ENCODE results near the gene SFMBT2. TPM values are rescaled to one million over a fixed set of nuclear protein-coding genes. Genes with fewer than 3 reads are reported as not detected.
"Not testable (repeated sequence)": the region's sequence is repeated elsewhere in the genome, so short reads cannot be mapped to it uniquely, and the experiment has no call there.

SFMBT2 gene
- total RNA-seq, 2 experiments from 2014 or later: 12.8 to 15.4 TPM

DNA sequence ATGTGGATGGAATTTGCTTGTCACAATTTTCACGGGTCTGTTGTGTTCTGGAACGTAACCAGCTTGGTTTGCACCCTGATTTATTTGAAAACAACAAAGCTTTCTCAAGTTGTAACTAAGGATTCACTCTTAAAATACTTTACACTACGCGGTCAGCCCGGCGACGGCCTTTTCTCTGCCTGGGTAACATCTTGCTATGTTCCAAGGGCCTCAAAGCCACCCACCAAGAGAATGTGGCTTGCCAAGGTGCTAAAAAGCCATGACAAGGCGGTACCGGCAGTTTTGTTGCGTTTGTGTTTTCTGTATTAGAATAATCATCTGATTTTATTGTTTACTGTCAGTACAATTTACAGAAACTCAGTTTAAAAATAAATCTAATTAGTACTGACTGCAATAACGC is 220.9 kb downstream of the SFMBT2 start:
- peaks cover 9% of the 10 kb centered on the region for H3K9me3 Mint-ChIP-seq
- H3K4me3 Mint-ChIP-seq: no peak overlapping the region
- H3K27ac Mint-ChIP-seq: no peak overlapping the region
- peaks cover 57% of the 10 kb centered on the region for H3K4me1 Mint-ChIP-seq (ENCODE audit: low read depth)
- POLR2A ChIA-PET: interaction anchor here (0.6 kb wide), 1 partner anchor 943 kb away, joined by 3 read pairs; no protein-coding TSS in a partner anchor
- intact Hi-C loops (cut with micrococcal nuclease): loop anchor here (5.0 kb wide), 2 partner anchors 33 to 67 kb away; no protein-coding TSS in a partner anchor
- CTCF ChIA-PET: interaction anchor here (1.1 kb wide), 1 partner anchor 271 kb away, joined by 3 read pairs; no protein-coding TSS in a partner anchor
- DNase-seq: no peak
- H3K36me3 Mint-ChIP-seq: peaks cover 34% of the 10 kb centered on the region
- H3K27me3 Mint-ChIP-seq: no peaks in the 10 kb centered on the region

DNA sequence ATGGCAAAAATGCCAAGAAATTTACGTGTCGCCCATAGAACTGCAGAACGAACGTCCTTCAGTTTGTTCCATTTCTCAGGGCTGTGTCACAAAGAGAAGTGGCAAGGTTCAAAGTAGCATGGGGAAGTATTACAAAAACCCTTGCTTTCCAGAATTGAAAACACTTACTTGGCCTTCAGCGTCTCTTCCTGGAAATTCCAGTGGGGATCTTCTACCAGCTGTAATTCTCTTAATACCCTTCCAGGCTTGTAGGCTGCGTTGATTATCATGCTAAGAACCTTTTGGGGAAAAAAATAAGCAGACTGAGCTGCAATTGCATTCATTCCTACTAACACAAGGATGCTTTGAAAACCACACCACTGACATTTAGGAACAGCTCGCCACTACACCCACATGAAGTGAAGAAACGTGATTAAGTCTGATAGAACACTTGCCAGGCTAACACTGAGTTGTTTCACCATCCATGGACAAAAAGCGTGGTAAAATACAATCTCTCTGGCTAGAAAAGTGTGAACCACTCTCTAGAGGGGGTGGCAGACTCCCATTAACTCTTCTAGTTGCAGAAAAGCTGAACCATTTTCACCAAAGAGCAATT is 222.3 kb downstream of the SFMBT2 start:
- Mint-ChIP-seq H3K4me1 (ENCODE audit: low read depth) (peaks cover 53% of the 10 kb centered on the region), H3K36me3 (peaks cover 34% of the 10 kb centered on the region), H3K27me3 (no peaks in the 10 kb centered on the region), H3K4me3 (no peak overlapping the region), H3K27ac (no peak overlapping the region), H3K9me3 (peaks cover 17% of the 10 kb centered on the region)
- intact Hi-C loops (cut with micrococcal nuclease): no loop called here
- CTCF ChIA-PET: no interaction called here
- POLR2A ChIA-PET: no interaction called here
- DNase-seq: no peak

DNA sequence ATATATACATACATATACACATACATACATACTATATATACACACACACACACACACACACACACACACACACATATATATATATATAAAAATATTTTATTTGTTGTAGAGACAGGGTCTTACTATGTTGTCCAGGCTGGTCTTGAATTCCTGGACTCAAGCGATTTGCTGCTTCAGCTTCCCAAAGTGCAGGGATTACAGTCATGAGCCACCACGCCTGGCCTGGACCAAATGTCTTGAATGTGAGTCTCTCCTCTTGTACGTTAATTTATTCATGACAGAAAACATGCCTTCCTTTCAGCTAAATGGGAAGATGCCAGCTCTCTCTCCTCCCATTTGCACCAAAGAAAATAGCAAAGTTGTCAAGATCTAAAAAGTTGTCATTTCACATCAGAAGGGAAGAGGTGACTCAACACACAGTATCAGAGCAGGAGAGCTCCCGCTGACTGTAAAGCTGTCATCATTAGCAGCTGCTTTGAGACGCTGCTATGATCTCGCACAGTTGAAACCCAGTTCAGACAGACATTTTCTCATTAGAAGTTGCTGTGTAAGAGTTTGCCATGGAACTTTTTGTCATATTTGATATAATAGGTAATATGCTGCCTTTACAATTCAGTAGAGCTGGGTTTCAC is 224.3 kb downstream of the SFMBT2 start:
- POLR2A ChIA-PET: no interaction called here

DNA sequence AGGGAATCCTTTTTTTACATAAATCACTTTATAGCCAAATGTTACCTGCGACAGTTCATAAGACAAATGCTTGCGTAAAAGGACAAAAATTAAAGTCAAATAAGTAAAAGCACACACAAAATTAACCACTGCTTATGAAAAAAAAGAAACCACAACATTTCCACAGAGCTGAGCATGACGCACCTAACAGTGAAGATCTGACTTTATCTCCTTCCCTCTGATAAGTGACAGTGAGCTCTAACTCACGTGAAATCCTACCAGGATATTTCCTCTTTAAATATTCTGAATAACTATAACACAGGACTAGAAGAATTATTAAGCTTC is 225.5 kb downstream of the SFMBT2 start:
- intact Hi-C loops (cut with micrococcal nuclease): no loop called here
- peaks cover 38% of the 10 kb centered on the region for H3K36me3 Mint-ChIP-seq
- H3K4me3 Mint-ChIP-seq: no peak overlapping the region
- DNase-seq: no peak
- H3K9me3 Mint-ChIP-seq: peaks cover 19% of the 10 kb centered on the region
- CTCF ChIA-PET: no interaction called here
- peaks cover 26% of the 10 kb centered on the region for H3K4me1 Mint-ChIP-seq (ENCODE audit: low read depth)
- no peak overlapping the region for H3K27ac Mint-ChIP-seq
- POLR2A ChIA-PET: interaction anchor here (0.5 kb wide), 1 partner anchor 270 kb away, joined by 3 read pairs; no protein-coding TSS in a partner anchor
- no peaks in the 10 kb centered on the region for H3K27me3 Mint-ChIP-seq

More for the DNA sequence above, 224.3 kb downstream of the SFMBT2 start:
- Mint-ChIP-seq H3K4me3 (no peak overlapping the region), H3K4me1 (ENCODE audit: low read depth) (peaks cover 33% of the 10 kb centered on the region), H3K36me3 (peaks cover 43% of the 10 kb centered on the region), H3K9me3 (peaks cover 19% of the 10 kb centered on the region), H3K27me3 (no peaks in the 10 kb centered on the region), H3K27ac (no peak overlapping the region)
- intact Hi-C loops (cut with micrococcal nuclease): no loop called here
- peak; percentile 32 for DNase-seq
- CTCF ChIA-PET: interaction anchor here (0.9 to 1.3 kb wide), 2 partner anchors 65 to 225 kb away, joined by 3 to 6 read pairs; partner anchors contain the start of gene SFMBT2

DNA sequence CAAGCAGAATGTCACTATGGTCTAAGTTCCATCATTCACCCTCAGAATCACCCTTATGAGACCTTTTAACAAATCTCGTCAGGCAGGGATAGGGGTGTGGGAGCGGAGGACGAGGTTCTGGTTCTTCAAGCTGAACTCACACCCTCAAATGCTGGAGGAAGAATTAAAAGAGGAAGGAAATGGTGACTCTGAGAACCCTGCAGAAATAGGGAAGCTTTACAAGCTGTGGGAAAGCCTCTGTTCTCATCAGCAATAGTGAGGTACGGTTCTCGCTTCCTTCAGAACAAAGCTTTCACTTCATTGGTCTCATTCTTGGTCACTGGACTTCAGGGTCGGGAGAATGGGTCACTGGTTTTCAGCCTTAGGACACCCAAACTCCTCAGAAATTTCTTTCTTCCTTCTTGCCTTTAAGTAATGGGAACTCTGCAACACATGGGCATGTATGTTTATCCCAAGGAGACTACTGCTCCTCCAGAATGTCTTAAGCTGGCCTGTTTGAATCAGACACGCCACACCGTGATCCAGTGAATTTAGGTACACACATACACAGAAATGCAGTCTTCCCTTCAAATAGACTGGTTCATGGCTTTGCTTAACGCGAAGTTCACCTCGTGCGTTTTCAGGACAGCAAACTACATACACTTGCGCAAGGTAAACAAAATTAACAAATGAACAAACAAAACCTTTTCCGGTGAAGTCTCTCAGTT is 226.0 kb downstream of the SFMBT2 start:
- no peak for DNase-seq

DNA sequence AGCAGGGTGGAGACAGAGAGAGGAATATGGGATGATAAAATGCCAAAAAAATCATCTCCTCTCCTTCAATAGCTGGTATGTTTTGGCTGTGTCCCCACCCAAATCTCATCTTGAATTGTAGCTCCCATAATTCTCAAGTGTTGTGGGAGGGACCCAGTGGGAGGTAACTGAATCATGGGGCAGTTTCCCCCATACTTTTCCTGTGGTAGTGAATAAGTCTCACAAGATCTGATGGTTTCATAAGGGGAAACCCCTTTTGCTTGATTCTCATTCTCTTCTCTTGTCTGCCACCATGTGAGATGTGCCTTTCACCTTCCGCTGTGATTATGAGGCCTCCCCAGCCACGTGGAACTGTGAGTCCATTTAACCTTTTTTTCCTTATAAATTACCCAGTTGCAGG is 226.7 kb downstream of the SFMBT2 start:
- not testable (repeated sequence) for DNase-seq

More for the DNA sequence above, 226.0 kb downstream of the SFMBT2 start:
- ChIA-PET CTCF (no interaction called here), POLR2A (interaction anchor here (0.5 kb wide), 1 partner anchor 270 kb away, joined by 3 read pairs; no protein-coding TSS in a partner anchor)
- Mint-ChIP-seq H3K27ac (peak overlapping the region; percentile 71), H3K4me3 (no peak overlapping the region), H3K27me3 (no peaks in the 10 kb centered on the region), H3K36me3 (peaks cover 38% of the 10 kb centered on the region), H3K4me1 (ENCODE audit: low read depth) (peaks cover 26% of the 10 kb centered on the region), H3K9me3 (peaks cover 19% of the 10 kb centered on the region)
- intact Hi-C loops (cut with micrococcal nuclease): no loop called here

DNA sequence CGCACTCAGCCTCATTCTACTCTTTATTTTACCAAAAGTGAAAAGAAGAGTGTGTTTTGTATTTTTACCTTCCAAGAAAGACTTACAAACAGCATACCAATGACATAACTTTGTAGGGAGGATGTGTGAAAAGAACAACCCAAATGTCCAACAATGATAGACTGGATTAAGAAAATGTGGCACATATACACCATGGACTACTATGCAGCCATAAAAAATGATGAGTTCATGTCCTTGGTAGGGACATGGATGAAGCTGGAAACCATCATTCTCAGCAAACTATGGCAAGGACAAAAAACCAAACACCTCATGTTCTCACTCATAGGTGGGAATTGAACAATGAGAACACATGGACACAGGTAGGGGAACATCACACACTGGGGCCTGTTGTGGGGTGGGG is 228.5 kb downstream of the SFMBT2 start:
- H3K4me3 Mint-ChIP-seq; POLR2A ChIA-PET; H3K27me3 Mint-ChIP-seq; intact Hi-C loops (cut with micrococcal nuclease); CTCF ChIA-PET; H3K27ac Mint-ChIP-seq; DNase-seq: not testable (repeated sequence)
- Mint-ChIP-seq H3K4me1 (ENCODE audit: low read depth) (peaks cover 21% of the 10 kb centered on the region), H3K9me3 (peaks cover 21% of the 10 kb centered on the region), H3K36me3 (peaks cover 41% of the 10 kb centered on the region)

More for the DNA sequence above, 226.7 kb downstream of the SFMBT2 start:
- H3K36me3 Mint-ChIP-seq: peaks cover 34% of the 10 kb centered on the region
- POLR2A ChIA-PET; H3K4me3 Mint-ChIP-seq; intact Hi-C loops (cut with micrococcal nuclease); H3K27me3 Mint-ChIP-seq: not testable (repeated sequence)
- H3K9me3 Mint-ChIP-seq: peaks cover 19% of the 10 kb centered on the region
- peaks cover 23% of the 10 kb centered on the region for H3K4me1 Mint-ChIP-seq (ENCODE audit: low read depth)
- CTCF ChIA-PET: interaction anchor here (1.4 kb wide), 1 partner anchor 264 kb away, joined by 3 read pairs; no protein-coding TSS in a partner anchor
- H3K27ac Mint-ChIP-seq: peak overlapping the region; percentile 71

DNA sequence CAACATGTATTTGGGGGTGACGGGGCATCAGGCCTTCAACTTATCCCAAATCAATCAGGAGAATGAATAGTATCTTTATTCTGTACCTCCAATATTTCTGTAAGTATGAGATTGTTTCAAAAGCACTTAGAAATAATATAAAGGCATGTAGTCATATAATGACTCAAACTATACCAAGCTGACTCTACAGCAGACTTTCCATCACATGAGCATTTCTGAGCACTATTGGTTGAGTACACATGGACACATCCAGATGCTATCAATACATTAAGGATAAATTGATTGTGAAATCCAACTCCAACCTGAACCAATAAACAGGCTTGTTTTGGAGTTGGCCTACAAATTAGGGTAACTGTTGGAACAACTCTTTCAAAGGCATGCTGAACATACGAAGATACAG is 229.4 kb downstream of the SFMBT2 start:
- no peak for DNase-seq
- Mint-ChIP-seq H3K4me3 (no peak overlapping the region), H3K9me3 (peaks cover 27% of the 10 kb centered on the region), H3K27ac (no peak overlapping the region), H3K36me3 (peaks cover 49% of the 10 kb centered on the region), H3K27me3 (no peaks in the 10 kb centered on the region), H3K4me1 (ENCODE audit: low read depth) (peaks cover 16% of the 10 kb centered on the region)
- POLR2A ChIA-PET: no interaction called here
- CTCF ChIA-PET: interaction anchor here (0.6 kb wide), 1 partner anchor 638 kb away, joined by 3 read pairs; no protein-coding TSS in a partner anchor
- intact Hi-C loops (cut with micrococcal nuclease): no loop called here

DNA sequence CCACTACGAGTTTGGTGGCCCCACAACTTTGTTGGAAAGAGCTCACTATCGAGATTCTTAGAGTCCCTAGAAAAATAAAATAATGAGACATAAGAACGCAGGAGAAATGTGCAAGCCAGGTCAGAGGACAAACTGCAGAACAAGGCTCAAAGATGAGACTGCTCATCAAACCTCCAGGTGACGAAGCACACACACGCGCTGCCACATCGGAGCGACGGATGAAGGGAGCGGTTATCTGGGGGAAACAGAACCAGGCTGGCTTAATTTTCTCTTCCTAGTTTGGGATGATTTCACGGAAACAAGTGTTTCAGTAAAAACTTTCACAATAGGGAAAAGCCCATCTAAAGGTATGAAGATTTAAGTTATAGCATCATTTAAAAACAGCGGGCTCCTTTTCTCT is 231.3 kb downstream of the SFMBT2 start:
- ChIA-PET POLR2A (no interaction called here), CTCF (no interaction called here)
- Mint-ChIP-seq H3K27ac (no peak overlapping the region), H3K27me3 (no peaks in the 10 kb centered on the region), H3K9me3 (peaks cover 35% of the 10 kb centered on the region), H3K4me1 (ENCODE audit: low read depth) (peaks cover 7% of the 10 kb centered on the region), H3K4me3 (no peak overlapping the region), H3K36me3 (peaks cover 56% of the 10 kb centered on the region)
- intact Hi-C loops (cut with micrococcal nuclease): no loop called here
- DNase-seq: no peak

DNA sequence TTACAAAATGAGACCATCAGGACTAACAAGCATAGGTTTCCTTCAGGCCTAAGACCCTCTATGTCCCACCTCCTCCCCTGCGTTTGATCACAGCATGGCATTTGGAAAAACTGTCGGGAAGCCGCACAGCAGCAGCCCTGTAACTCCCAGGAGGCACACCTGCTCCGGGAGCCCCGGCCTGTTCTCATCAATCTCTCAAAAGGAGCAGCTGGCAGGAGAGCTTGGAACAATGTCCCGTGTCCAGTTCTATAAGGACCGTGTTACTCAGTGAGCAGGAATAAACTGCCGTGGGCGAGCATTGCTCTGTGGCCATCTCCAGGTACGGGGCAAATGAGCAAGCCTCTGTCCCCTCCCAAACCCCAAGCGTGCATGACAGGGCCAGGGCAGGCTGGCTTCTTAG is 236.9 kb downstream of the SFMBT2 start:
- H3K27ac Mint-ChIP-seq: no peak overlapping the region
- intact Hi-C loops (cut with micrococcal nuclease): no loop called here
- H3K36me3 Mint-ChIP-seq: peaks cover 60% of the 10 kb centered on the region
- CTCF ChIA-PET: no interaction called here
- no peak overlapping the region for H3K4me3 Mint-ChIP-seq
- peaks cover 24% of the 10 kb centered on the region for H3K9me3 Mint-ChIP-seq
- POLR2A ChIA-PET: no interaction called here
- no peaks in the 10 kb centered on the region for H3K27me3 Mint-ChIP-seq
- no peak for DNase-seq
- no peaks in the 10 kb centered on the region for H3K4me1 Mint-ChIP-seq (ENCODE audit: low read depth)

DNA sequence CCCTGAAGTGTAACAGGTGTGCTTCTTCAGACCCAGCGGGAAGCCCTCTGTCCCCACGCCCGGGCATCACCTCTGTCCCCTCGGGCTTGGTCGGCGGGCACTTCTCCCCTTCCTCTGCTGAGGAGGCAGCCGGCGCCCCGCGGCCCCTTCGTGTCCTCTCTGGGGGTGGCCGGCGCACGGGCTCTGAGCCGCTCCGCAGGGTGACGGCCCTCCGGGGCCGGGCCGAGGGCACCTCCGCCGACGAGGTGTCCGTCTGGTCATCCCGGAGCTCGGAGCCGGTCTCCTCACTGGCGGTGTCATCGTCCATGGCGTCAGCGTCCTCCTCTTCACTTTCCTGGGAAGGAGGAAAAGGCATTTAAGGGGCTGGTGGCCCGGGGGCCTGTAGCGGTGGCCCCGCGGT is 239.0 kb downstream of the SFMBT2 start:
- POLR2A ChIA-PET: no interaction called here

DNA sequence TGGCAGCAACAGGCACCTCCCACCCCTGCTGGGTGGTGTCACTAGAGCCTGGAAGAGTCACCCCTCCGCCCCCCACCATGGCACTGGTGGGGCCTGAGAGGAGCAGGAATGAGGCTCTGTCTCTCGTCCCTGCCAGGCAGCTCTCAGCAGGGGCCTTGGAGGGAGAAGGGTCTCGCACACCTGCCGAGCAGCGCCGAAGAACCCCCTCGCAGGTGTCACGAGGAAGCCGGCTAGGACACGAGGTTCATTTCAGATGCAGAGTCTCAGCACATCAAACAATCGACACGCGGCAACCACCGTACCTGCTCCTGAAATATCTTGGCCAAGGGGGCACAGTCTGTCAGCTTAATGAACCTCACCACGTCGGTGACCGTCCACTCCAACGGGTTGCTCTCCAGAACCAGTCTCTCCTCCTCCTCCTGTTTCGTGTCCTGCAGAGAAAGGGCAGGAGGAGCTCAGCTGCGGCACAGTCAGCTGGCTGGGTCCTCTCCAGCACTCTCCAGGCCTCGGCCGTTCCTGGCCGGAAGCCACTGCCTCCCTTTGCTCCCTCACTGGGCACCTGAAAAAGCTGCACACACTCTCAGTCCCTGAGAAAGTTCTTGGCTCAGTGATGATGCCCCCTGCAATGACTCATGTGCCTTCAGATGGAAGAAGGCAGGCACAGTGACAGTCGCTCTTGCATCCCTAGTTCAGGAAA is 240.1 kb downstream of the SFMBT2 start:
- POLR2A ChIA-PET: no interaction called here
- no peaks in the 10 kb centered on the region for H3K27me3 Mint-ChIP-seq
- H3K4me3 Mint-ChIP-seq: no peak overlapping the region
- DNase-seq: no peak
- peaks cover 9% of the 10 kb centered on the region for H3K9me3 Mint-ChIP-seq
- CTCF ChIA-PET: no interaction called here
- intact Hi-C loops (cut with micrococcal nuclease): no loop called here
- H3K27ac Mint-ChIP-seq: no peak overlapping the region
- H3K4me1 Mint-ChIP-seq (ENCODE audit: low read depth): no peaks in the 10 kb centered on the region
- peaks cover 37% of the 10 kb centered on the region for H3K36me3 Mint-ChIP-seq

More for the DNA sequence above, 239.0 kb downstream of the SFMBT2 start:
- CTCF ChIA-PET: no interaction called here
- peaks cover 19% of the 10 kb centered on the region for H3K9me3 Mint-ChIP-seq
- no peaks in the 10 kb centered on the region for H3K27me3 Mint-ChIP-seq
- no peak for DNase-seq
- H3K36me3 Mint-ChIP-seq: peaks cover 47% of the 10 kb centered on the region
- intact Hi-C loops (cut with micrococcal nuclease): no loop called here
- H3K27ac Mint-ChIP-seq: no peak overlapping the region
- H3K4me3 Mint-ChIP-seq: no peak overlapping the region
- no peaks in the 10 kb centered on the region for H3K4me1 Mint-ChIP-seq (ENCODE audit: low read depth)
